Skin of body (tissue), 2 donors: ENCODE results near the gene C1QTNF2. TPM values are rescaled to one million over a fixed set of nuclear protein-coding genes. Genes with fewer than 3 reads are reported as not detected.

Experiments used
- DNase-seq: peaks from one replicate; lab custom pipeline; 2025; lab: John Stamatoyannopoulos, UW
- total RNA-seq: library from RNA; depleted of rRNA; stranded (reverse); fragments of >200 nt; gene quantifications from one replicate; pipeline ENCODE4 v1.2.3, GENCODE V29; 2014

The C1QTNF2 gene
- total RNA-seq = 12.3 TPM

GRCh38 chr5:160369990-160370712, at the start of gene C1QTNF2:
C1QTNF2 (minus strand) TSS chr5:160370626; CDS start chr5:160355011, 15,615 bp downstream.
- peak; percentile 80 for DNase-seq

- DNase-seq = no peak
Observed at GRCh38 chr5:160420331-160420610, 49.8 kb upstream of the C1QTNF2 start.

- no peak for DNase-seq
Observed at GRCh38 chr5:160419458-160420330, 49.3 kb upstream of the C1QTNF2 start.

GRCh38 chr5:160418561-160419457, 48.4 kb upstream of the C1QTNF2 start, which contains the start of gene SLU7:
SLU7 (minus strand) TSS chr5:160419081; CDS start chr5:160415294, 3,787 bp downstream.
- DNase-seq = peak; percentile 95

- peak; percentile 95 for DNase-seq
Observed at GRCh38 chr5:160399402-160400353, 29.3 kb upstream of the C1QTNF2 start, which contains the start of gene FAM200C. FAM200C (minus strand) TSS chr5:160400054; CDS start chr5:160395490, 4,564 bp downstream.

- peak; percentile 26 for DNase-seq
Observed at GRCh38 chr5:160398806-160399205, 28.4 kb upstream of the C1QTNF2 start.

GRCh38 chr5:160397492-160397891, 27.1 kb upstream of the C1QTNF2 start:
- DNase-seq = no peak

GRCh38 chr5:160395111-160395510, 24.7 kb upstream of the C1QTNF2 start:
- DNase-seq = no peak

GRCh38 chr5:160390787-160391696, 20.6 kb upstream of the C1QTNF2 start:
- peak; percentile 39 for DNase-seq

- no peak for DNase-seq
Observed at GRCh38 chr5:160387445-160387844, 17.0 kb upstream of the C1QTNF2 start.

GRCh38 chr5:160385496-160385895, 15.1 kb upstream of the C1QTNF2 start:
- DNase-seq = no peak

- no peak for DNase-seq
Observed at GRCh38 chr5:160384681-160385080, 14.3 kb upstream of the C1QTNF2 start.

GRCh38 chr5:160382346-160382745, 11.9 kb upstream of the C1QTNF2 start:
- no peak for DNase-seq

GRCh38 chr5:160380041-160380440, 9.6 kb upstream of the C1QTNF2 start:
- DNase-seq = no peak

GRCh38 chr5:160379511-160379910, 9.1 kb upstream of the C1QTNF2 start:
- DNase-seq = peak; percentile 65

GRCh38 chr5:160378330-160378729, 7.9 kb upstream of the C1QTNF2 start:
- DNase-seq = no peak

GRCh38 chr5:160377651-160378050, 7.2 kb upstream of the C1QTNF2 start:
- peak; percentile 53 for DNase-seq

- peak; percentile 33 for DNase-seq
Observed at GRCh38 chr5:160376416-160376815, 6.0 kb upstream of the C1QTNF2 start.

GRCh38 chr5:160375701-160376100, 5.3 kb upstream of the C1QTNF2 start:
- DNase-seq = peak; percentile 60
